ENCODE measurements around the gene KRTAP19-7.

The KRTAP19-7 gene, protein sequence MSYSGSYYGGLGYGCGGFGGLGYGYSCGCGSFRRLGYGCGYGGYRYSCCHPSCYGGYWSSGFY

DNA sequence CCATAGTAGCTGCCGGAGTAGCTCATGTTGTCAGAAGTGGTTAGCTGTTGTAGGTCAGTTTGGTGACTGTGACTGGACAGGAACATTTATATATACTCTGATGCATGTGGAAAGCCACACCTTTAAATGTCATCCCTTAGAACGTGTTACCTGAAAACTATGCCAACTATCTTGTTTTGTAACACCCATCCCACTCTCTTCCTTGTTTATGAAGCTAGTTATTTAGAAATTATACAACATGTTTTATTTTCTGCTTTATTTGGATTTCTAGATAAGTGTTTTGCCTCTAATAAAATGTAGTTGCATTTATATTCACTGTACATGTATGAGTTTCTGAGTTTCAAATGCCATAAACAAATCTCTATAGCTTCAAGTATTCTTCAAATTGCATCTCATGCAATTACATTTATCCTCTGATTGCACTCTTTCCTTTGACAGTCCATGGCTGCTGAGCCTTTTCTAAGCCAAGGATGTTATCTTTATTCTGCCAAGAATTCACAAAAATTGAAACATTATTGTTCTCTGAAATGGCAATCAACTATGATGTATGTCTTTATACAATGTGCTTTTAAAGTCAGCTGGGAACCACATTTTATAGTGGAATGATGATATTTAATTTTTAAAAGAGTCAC is at the start of gene KRTAP19-7:
Gene KRTAP19-7 (minus strand): TSS at position 51 of the 632 bp plus-strand sequence. CDS start 25 bp downstream, at position 26.
- no peak for DNase-seq

GRCh38 chr21:30605968-30606367 is 44.9 kb upstream of the KRTAP19-7 start:
- DNase-seq, result no peak

GRCh38 chr21:30600787-30601186 is 39.7 kb upstream of the KRTAP19-7 start, which contains the start of gene KRTAP22-1:
KRTAP22-1 (plus strand) TSS chr21:30601087.
- DNase-seq, result no peak

- no peak for DNase-seq
Measured at GRCh38 chr21:30598802-30599201, 37.7 kb upstream of the KRTAP19-7 start, which contains the start of gene KRTAP6-2. KRTAP6-2 (minus strand) TSS chr21:30598902; CDS start chr21:30598874, 28 bp downstream.

GRCh38 chr21:30592140-30592539 is 31.0 kb upstream of the KRTAP19-7 start, which contains the start of gene KRTAP6-3:
KRTAP6-3 (plus strand) TSS chr21:30592440; CDS start chr21:30592446, 6 bp downstream.
- DNase-seq, result no peak

DNA sequence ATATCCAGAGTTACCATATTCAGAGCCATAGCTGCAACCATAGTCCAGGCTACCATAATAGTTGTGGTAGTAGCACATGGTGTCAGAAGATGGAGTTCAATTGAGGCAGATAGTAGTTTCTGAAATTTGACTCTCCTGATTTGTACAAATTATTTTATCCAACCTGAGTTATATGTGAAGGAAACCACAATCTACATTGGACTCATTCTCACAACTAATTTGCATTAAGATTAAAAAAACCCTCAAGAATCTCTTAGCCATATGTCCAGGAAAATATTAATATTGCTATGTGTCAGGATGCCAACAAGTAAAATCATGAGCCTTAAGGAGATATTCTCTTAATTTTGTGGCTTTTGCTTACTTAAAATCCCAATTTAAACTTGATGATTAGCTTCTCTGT is 29.2 kb upstream of the KRTAP19-7 start, which contains the start of gene KRTAP22-2:
Gene KRTAP22-2 (minus strand): TSS at position 101 of the 400 bp plus-strand sequence.
- no peak for DNase-seq

- no peak for DNase-seq
Measured at GRCh38 chr21:30582870-30583269, 21.8 kb upstream of the KRTAP19-7 start.

DNA sequence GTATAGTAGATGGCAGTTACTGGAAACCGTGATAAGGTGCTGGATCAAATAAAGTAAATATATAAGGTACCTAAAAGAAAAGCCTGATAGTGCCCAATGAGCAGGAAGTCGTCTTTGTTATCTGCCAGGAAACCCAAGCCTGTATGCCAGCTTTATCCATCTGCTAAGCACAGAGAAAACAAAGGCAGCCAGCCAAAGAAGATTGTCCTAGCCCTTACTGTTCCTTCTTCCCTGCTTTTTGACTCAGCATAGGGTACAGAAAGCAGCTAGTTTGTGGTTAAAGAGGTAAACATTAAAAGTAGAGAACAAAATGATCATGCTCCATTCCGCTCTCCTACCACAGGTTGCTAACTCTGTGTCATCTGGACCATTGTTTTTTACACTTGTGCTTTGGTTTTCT is 19.0 kb upstream of the KRTAP19-7 start:
- no peak for DNase-seq

GRCh38 chr21:30579346-30579745 is 18.2 kb upstream of the KRTAP19-7 start:
- DNase-seq, result no peak

GRCh38 chr21:30577766-30578165 is 16.7 kb upstream of the KRTAP19-7 start:
- DNase-seq, result no peak

- no peak for DNase-seq
Measured at GRCh38 chr21:30567617-30568016, 6.5 kb upstream of the KRTAP19-7 start.

- DNase-seq, result no peak
Measured at GRCh38 chr21:30563630-30564029, 2.5 kb upstream of the KRTAP19-7 start.

- no peak for DNase-seq
Measured at GRCh38 chr21:30563072-30563471, 2.0 kb upstream of the KRTAP19-7 start.

DNA sequence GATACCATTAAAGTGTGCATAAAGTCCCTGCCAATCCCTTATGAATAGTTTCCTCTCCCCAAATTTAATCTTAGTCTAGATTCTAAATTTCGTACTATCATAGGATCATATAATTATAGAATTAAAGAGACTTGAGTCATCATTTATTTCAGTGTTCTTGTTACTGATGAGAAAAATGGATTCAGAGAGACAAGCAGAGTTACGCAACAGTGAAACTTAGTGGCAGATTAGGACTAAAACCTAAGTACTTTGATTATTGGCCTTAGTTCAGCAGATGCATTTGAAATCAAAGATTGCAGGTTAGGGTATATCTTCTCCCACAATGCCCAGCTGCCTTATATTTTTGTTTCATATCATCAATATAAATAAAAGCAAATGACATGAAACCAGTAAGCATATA is 843 bp upstream of the KRTAP19-7 start:
- DNase-seq, result no peak

- no peak for DNase-seq
Measured at GRCh38 chr21:30555095-30555494, 6.0 kb downstream of the KRTAP19-7 start.

DNA sequence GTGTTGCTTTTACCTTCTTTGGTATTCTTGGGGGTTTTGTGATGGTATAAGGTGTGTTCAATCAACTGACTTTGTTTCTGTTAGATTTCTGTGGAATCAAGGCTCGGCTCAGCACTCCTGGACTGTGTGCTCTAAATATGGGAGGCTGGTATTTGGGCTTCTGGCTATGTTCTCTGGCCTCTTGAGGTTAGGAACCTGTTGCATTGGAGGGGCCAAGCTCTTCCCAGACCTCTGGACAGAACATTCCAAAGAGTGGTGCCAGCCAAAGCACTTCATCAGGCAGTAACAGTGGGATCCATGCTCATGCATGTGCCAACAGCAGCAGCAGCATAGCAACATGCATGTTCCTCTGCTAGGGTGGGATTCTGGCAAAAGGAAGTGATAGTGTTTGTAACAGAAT is 8.3 kb downstream of the KRTAP19-7 start:
- DNase-seq, result no peak

DNA sequence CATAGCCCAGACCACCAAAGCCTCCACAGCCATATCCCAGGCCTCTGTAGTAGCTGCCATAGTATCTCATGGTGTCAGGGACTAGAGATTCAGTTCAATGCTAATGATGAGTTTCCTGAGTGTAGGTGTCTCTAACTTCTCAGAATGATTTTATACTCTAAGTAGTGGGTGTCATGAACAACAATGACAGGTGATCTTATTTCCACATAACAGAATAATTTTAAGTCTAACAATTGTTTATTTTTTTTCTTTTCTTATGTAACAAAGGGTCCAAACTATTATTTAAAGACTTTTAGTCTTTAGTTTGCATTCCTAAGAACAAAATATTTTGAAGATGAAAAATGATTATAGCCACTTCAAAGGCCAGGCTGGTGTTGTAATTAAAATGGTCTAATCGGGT is 19.4 kb downstream of the KRTAP19-7 start, which contains the start of gene KRTAP19-6:
Gene KRTAP19-6 (minus strand): TSS at position 101 of the 400 bp plus-strand sequence. CDS start 31 bp downstream, at position 70.
- no peak for DNase-seq

- no peak for DNase-seq
Measured at GRCh38 chr21:30518876-30519275, 42.2 kb downstream of the KRTAP19-7 start.

DNA sequence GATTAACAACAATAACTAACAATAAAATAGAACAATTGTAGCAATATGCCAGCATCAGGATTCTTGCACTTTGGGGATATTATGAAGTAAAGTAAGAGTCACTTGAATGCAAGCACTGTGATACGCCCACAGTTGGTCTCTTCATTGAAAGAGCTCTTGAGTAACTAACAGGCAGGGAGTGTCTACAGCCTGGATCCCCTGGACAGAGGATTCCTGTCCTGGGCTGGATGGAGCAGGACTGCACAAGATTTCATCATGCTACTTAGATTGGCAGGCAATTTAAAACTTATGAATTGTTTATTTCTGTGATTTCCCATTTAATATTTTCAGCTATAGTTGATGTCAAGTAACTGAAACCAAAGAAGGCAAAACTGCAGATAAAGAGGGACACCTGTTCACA is 45.4 kb downstream of the KRTAP19-7 start:
- no peak for DNase-seq

Measured in activated T-cell treated with anti-CD3 and anti-CD28 coated beads for 4 hours (primary cell).